Measurements from ENCODE around the gene CD81.

DNA sequence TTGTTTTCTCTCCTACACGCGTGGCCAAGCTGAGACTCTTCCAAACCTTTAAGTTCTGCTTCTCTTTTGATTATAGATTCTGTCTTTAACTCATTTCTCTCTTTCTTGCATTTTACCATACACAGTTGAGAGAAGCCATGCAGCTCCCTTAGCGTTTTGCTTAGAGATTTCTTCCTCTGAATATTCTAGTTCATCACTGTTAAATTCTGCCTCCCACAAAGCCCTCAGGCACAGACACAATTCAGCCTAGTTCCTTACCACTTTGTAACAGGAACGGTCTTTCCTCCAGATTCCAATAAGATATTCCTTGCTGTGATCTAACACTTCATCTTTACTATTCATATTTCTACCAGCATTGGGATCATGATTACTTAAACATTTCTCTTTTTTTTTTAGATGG is 24.7 kb upstream of the CD81 start:
- TF ChIP-seq ZNF24 (IDR thresholded peaks at IDR 0.05) (no peak), CTCF (IDR thresholded peaks at IDR 0.05 in 2 of 3, conservative IDR thresholded peaks at IDR 0.05 in 1 of 3; ENCODE audit: control insufficient read depth in 2 of 3, extremely low read depth in 1 of 3, insufficient read depth in 1 of 3, low read depth in 3 of 3, low read length in 3 of 3) (no peak), SPI1 (IDR thresholded peaks at IDR 0.05; ENCODE audit: borderline replicate concordance, insufficient read depth, low read depth, low read length) (no peak), EZH2 (IDR thresholded peaks at IDR 0.05; ENCODE audit: borderline replicate concordance, control insufficient read depth, low read depth, low read length) (no peak), USF1 (IDR thresholded peaks at IDR 0.05; ENCODE audit: borderline replicate concordance, extremely low read length, insufficient read depth, low read depth, low read length) (no peak)

All from GM12878 (cell line).